ENCODE data around the gene PML.
"Not testable (repeated sequence)": the region's sequence is repeated elsewhere in the genome, so short reads cannot be mapped to it uniquely, and the experiment has no call there.

PML gene

GRCh38 chr15:74055804-74056203 lies 61.3 kb downstream of the PML start:
- Mint-ChIP-seq H3K9me3 (no peaks in the 10 kb centered on the region), H3K27ac (no peak overlapping the region), H3K4me1 (ENCODE audit: low read depth) (peaks cover 22% of the 10 kb centered on the region), H3K4me3 (no peak overlapping the region), H3K36me3 (ENCODE audit: low read depth) (no peaks in the 10 kb centered on the region), H3K27me3 (no peaks in the 10 kb centered on the region)
- DNase-seq = no peak

GRCh38 chr15:74056330-74056729 lies 61.8 kb downstream of the PML start:
- not testable (repeated sequence) for DNase-seq; H3K4me3 Mint-ChIP-seq; H3K27me3 Mint-ChIP-seq; H3K9me3 Mint-ChIP-seq; H3K27ac Mint-ChIP-seq; H3K36me3 Mint-ChIP-seq (ENCODE audit: low read depth)
- peaks cover 22% of the 10 kb centered on the region for H3K4me1 Mint-ChIP-seq (ENCODE audit: low read depth)

- H3K27me3 Mint-ChIP-seq; H3K36me3 Mint-ChIP-seq (ENCODE audit: low read depth); DNase-seq; H3K9me3 Mint-ChIP-seq; H3K4me3 Mint-ChIP-seq: not testable (repeated sequence)
- H3K4me1 Mint-ChIP-seq (ENCODE audit: low read depth) = peaks cover 15% of the 10 kb centered on the region
- peak overlapping the region; percentile 52 for H3K27ac Mint-ChIP-seq
Measured at GRCh38 chr15:74059050-74059833, 64.7 kb downstream of the PML start.

- H3K36me3 Mint-ChIP-seq (ENCODE audit: low read depth) = no peaks in the 10 kb centered on the region
- peaks cover 12% of the 10 kb centered on the region for H3K4me1 Mint-ChIP-seq (ENCODE audit: low read depth)
- H3K27me3 Mint-ChIP-seq = no peaks in the 10 kb centered on the region
- no peak overlapping the region for H3K4me3 Mint-ChIP-seq
- H3K27ac Mint-ChIP-seq = no peak overlapping the region
- no peak for DNase-seq
- no peaks in the 10 kb centered on the region for H3K9me3 Mint-ChIP-seq
Measured at GRCh38 chr15:74060251-74060650, 65.7 kb downstream of the PML start.

GRCh38 chr15:74062236-74062635 lies 67.7 kb downstream of the PML start:
- Mint-ChIP-seq H3K36me3 (ENCODE audit: low read depth) (no peaks in the 10 kb centered on the region), H3K4me1 (ENCODE audit: low read depth) (peaks cover 12% of the 10 kb centered on the region), H3K9me3 (no peaks in the 10 kb centered on the region), H3K27me3 (no peaks in the 10 kb centered on the region), H3K27ac (no peak overlapping the region), H3K4me3 (no peak overlapping the region)
- DNase-seq = no peak

- Mint-ChIP-seq H3K36me3 (ENCODE audit: low read depth) (no peaks in the 10 kb centered on the region), H3K27me3 (no peaks in the 10 kb centered on the region), H3K27ac (no peak overlapping the region), H3K4me3 (no peak overlapping the region), H3K9me3 (no peaks in the 10 kb centered on the region), H3K4me1 (ENCODE audit: low read depth) (peaks cover 12% of the 10 kb centered on the region)
- peak; percentile 17 for DNase-seq
Measured at GRCh38 chr15:74062671-74063070, 68.2 kb downstream of the PML start.

GRCh38 chr15:74063425-74064146 lies 69.1 kb downstream of the PML start:
- H3K36me3 Mint-ChIP-seq (ENCODE audit: low read depth); H3K27me3 Mint-ChIP-seq; DNase-seq; H3K9me3 Mint-ChIP-seq; H3K27ac Mint-ChIP-seq; H3K4me3 Mint-ChIP-seq: not testable (repeated sequence)
- peaks cover 12% of the 10 kb centered on the region for H3K4me1 Mint-ChIP-seq (ENCODE audit: low read depth)

GRCh38 chr15:74064183-74064582 lies 69.7 kb downstream of the PML start:
- H3K4me3 Mint-ChIP-seq; DNase-seq; H3K27ac Mint-ChIP-seq; H3K4me1 Mint-ChIP-seq (ENCODE audit: low read depth); H3K9me3 Mint-ChIP-seq; H3K36me3 Mint-ChIP-seq (ENCODE audit: low read depth); H3K27me3 Mint-ChIP-seq: not testable (repeated sequence)

- not testable (repeated sequence) for H3K27ac Mint-ChIP-seq
Measured at GRCh38 chr15:74064822-74065221, 70.3 kb downstream of the PML start.

GRCh38 chr15:74065684-74066411 lies 71.3 kb downstream of the PML start:
- DNase-seq = peak; percentile 75
- not testable (repeated sequence) for H3K27ac Mint-ChIP-seq; H3K27me3 Mint-ChIP-seq; H3K4me3 Mint-ChIP-seq; H3K9me3 Mint-ChIP-seq; H3K36me3 Mint-ChIP-seq (ENCODE audit: low read depth); H3K4me1 Mint-ChIP-seq (ENCODE audit: low read depth)

More at GRCh38 chr15:74064822-74065221, 70.3 kb downstream of the PML start:
- DNase-seq; H3K9me3 Mint-ChIP-seq; H3K27me3 Mint-ChIP-seq; H3K36me3 Mint-ChIP-seq (ENCODE audit: low read depth); H3K4me3 Mint-ChIP-seq; H3K4me1 Mint-ChIP-seq (ENCODE audit: low read depth): not testable (repeated sequence)

GRCh38 chr15:74071645-74072044 lies 77.1 kb downstream of the PML start:
- not testable (repeated sequence) for H3K9me3 Mint-ChIP-seq; H3K36me3 Mint-ChIP-seq (ENCODE audit: low read depth); H3K4me1 Mint-ChIP-seq (ENCODE audit: low read depth); DNase-seq; H3K27ac Mint-ChIP-seq; H3K27me3 Mint-ChIP-seq; H3K4me3 Mint-ChIP-seq

GRCh38 chr15:74072132-74072531 lies 77.6 kb downstream of the PML start:
- H3K27ac Mint-ChIP-seq; DNase-seq; H3K27me3 Mint-ChIP-seq; H3K36me3 Mint-ChIP-seq (ENCODE audit: low read depth); H3K4me3 Mint-ChIP-seq; H3K9me3 Mint-ChIP-seq; H3K4me1 Mint-ChIP-seq (ENCODE audit: low read depth): not testable (repeated sequence)

GRCh38 chr15:74072614-74073337 lies 78.3 kb downstream of the PML start:
- DNase-seq = peak; percentile 42
- not testable (repeated sequence) for H3K4me3 Mint-ChIP-seq; H3K4me1 Mint-ChIP-seq (ENCODE audit: low read depth); H3K27ac Mint-ChIP-seq; H3K9me3 Mint-ChIP-seq; H3K27me3 Mint-ChIP-seq; H3K36me3 Mint-ChIP-seq (ENCODE audit: low read depth)

GRCh38 chr15:74075781-74076180 lies 81.3 kb downstream of the PML start:
- not testable (repeated sequence) for H3K4me1 Mint-ChIP-seq (ENCODE audit: low read depth); H3K36me3 Mint-ChIP-seq (ENCODE audit: low read depth); H3K27me3 Mint-ChIP-seq; H3K4me3 Mint-ChIP-seq; H3K27ac Mint-ChIP-seq; DNase-seq; H3K9me3 Mint-ChIP-seq

Data from activated T-cell treated with anti-CD3 and anti-CD28 coated beads, Interleukin-2, amount 50 U/mL, for 24 hours (primary cell).